Esophagus (tissue), 2 donors: Measurements from ENCODE around the gene UBL4A. TPM values are rescaled to one million over a fixed set of nuclear protein-coding genes. Genes with fewer than 3 reads are reported as not detected.

Experiments used
- H3K27ac ChIP-seq, 2 donors: one replicate each; pipeline ENCODE4 v1.5.1; 2013; ENCODE audit warnings: low read depth in 2 of 2, mild to moderate bottlenecking in 2 of 2, inconsistent platforms in 1 of 2, low read length in 1 of 2, moderate library complexity in 1 of 2
- H3K27me3 ChIP-seq, 2 donors: one replicate each; pipeline ENCODE4 v1.6.1; 2013; ENCODE audit warnings: low read length in 2 of 2, control low read depth in 1 of 2, mild to moderate bottlenecking in 1 of 2; ENCODE audit not compliant: insufficient read depth in 2 of 2, control insufficient read depth in 1 of 2
- H3K36me3 ChIP-seq, 2 donors: one replicate each; pipeline ENCODE4 v1.6.1; 2013; ENCODE audit warnings: low read length in 1 of 2; ENCODE audit not compliant: control insufficient read depth in 2 of 2, insufficient read depth in 2 of 2
- H3K4me1 ChIP-seq, 2 donors: one replicate each; pipeline ENCODE4 v1.6.1; 2013; ENCODE audit warnings: low read length in 1 of 2; ENCODE audit not compliant: control insufficient read depth in 2 of 2, insufficient read depth in 2 of 2
- H3K4me3 ChIP-seq, 2 donors: one replicate each; pipeline ENCODE4 v1.5.1; 2013; ENCODE audit warnings: low read length in 2 of 2, mild to moderate bottlenecking in 2 of 2, low read depth in 1 of 2, moderate library complexity in 1 of 2
- H3K9me3 ChIP-seq, 2 donors: one replicate each; pipeline ENCODE4 v1.6.1; 2013; ENCODE audit warnings: mild to moderate bottlenecking in 2 of 2, low read depth in 1 of 2, low read length in 1 of 2, moderate library complexity in 1 of 2; ENCODE audit not compliant: control insufficient read depth in 2 of 2, insufficient read depth in 1 of 2
- WGBS, 2 donors: extraction: QIAGEN DNeasy Blood & Tissue Kit; methylation state at CpG; one replicate each; pipeline ENCODE4 v1.1.7; 2013; 5-methylcytosine and 5-hydroxymethylcytosine counted together
- polyA plus RNA-seq, 2 donors: library from polyadenylated mRNA; stranded (reverse); fragments of 200-250 nt; gene quantifications; one replicate each; pipeline ENCODE4 v1.2.3, GENCODE V29; 2013
- donor health status: healthy with polysubstance abuse.
- donor health status: Bipolar disorder and iron deficiency.

The UBL4A gene
- polyA plus RNA-seq, 2 donors: 15.4 to 28.5 TPM

GRCh38 chrX:154458954-154459778 is 27.2 kb downstream of the UBL4A start:
- H3K9me3 ChIP-seq: peaks cover 0 to 6% of the 10 kb centered on the region in 2 donors
- no peaks in the 10 kb centered on the region for H3K27me3 ChIP-seq
- peak overlapping the region; percentile 49 to 67 for H3K4me3 ChIP-seq
- peaks cover 0 to 22% of the 10 kb centered on the region in 2 donors for H3K36me3 ChIP-seq
- peak overlapping the region in 1 of 2 donors; percentile 6 for H3K27ac ChIP-seq
- H3K4me1 ChIP-seq: peaks cover 0 to 11% of the 10 kb centered on the region in 2 donors
- WGBS, 2 donors: 22 to 44% methylated on average over 14 to 15 of the region's 15 CpGs

- Histone ChIP-seq H3K9me3 (peaks cover 0 to 4% of the 10 kb centered on the region in 2 donors), H3K27me3 (no peaks in the 10 kb centered on the region), H3K27ac (peak within 1 kb of the TSS; percentile 72 to 73), H3K4me1 (peaks cover 0 to 11% of the 10 kb centered on the region in 2 donors), H3K4me3 (peak within 1 kb of the TSS; percentile 49 to 67), H3K36me3 (peaks cover 0 to 18% of the 10 kb centered on the region in 2 donors)
- WGBS, 2 donors: 1 to 37% methylated on average over 61 to 88 of the region's 88 CpGs
These were observed 28.1 kb downstream of the UBL4A start, which contains the start of gene PLXNA3 for GRCh38 chrX:154458116-154458953. Gene PLXNA3, plus strand, starts transcription at chrX:154458281. Its CDS starts 1,903 bp downstream, at chrX:154460184.

- H3K36me3 ChIP-seq: peaks cover 0 to 14% of the 10 kb centered on the region in 2 donors
- H3K27me3 ChIP-seq: no peaks in the 10 kb centered on the region
- H3K4me1 ChIP-seq: peaks cover 0 to 11% of the 10 kb centered on the region in 2 donors
- H3K27ac ChIP-seq: peak overlapping the region; percentile 72 to 73
- H3K9me3 ChIP-seq: peaks cover 0 to 4% of the 10 kb centered on the region in 2 donors
- H3K4me3 ChIP-seq: peak overlapping the region; percentile 49 to 67
- WGBS, 2 donors: 2 to 31% methylated on average over 18 to 65 of the region's 65 CpGs
These were observed 28.8 kb downstream of the UBL4A start for GRCh38 chrX:154457491-154458115.

GRCh38 chrX:154452823-154453222 is 33.6 kb downstream of the UBL4A start:
- no peak overlapping the region for H3K27ac ChIP-seq
- no peak overlapping the region for H3K4me3 ChIP-seq
- no peaks in the 10 kb centered on the region for H3K9me3 ChIP-seq
- H3K4me1 ChIP-seq: no peaks in the 10 kb centered on the region
- H3K27me3 ChIP-seq: no peaks in the 10 kb centered on the region
- peaks cover 0 to 17% of the 10 kb centered on the region in 2 donors for H3K36me3 ChIP-seq
- WGBS, 2 donors: 82 to 91% methylated on average over 9 of the region's 9 CpGs

- no peaks in the 10 kb centered on the region for H3K9me3 ChIP-seq
- 91 to 95% methylated on average over 17 of the region's 17 CpGs for WGBS, 2 donors
- H3K36me3 ChIP-seq: peaks cover 0 to 17% of the 10 kb centered on the region in 2 donors
- H3K27ac ChIP-seq: no peak overlapping the region
- no peak overlapping the region for H3K4me3 ChIP-seq
- H3K27me3 ChIP-seq: no peaks in the 10 kb centered on the region
- H3K4me1 ChIP-seq: no peaks in the 10 kb centered on the region
These were observed 36.1 kb downstream of the UBL4A start for GRCh38 chrX:154450312-154450711.

GRCh38 chrX:154449618-154450017 is 36.8 kb downstream of the UBL4A start:
- H3K4me3 ChIP-seq: no peak overlapping the region
- peaks cover 2 to 4% of the 10 kb centered on the region in 2 donors for H3K4me1 ChIP-seq
- WGBS, 2 donors: 95 to 96% methylated on average over 18 of the region's 18 CpGs
- H3K27ac ChIP-seq: no peak overlapping the region
- no peaks in the 10 kb centered on the region for H3K9me3 ChIP-seq
- H3K36me3 ChIP-seq: peaks cover 0 to 17% of the 10 kb centered on the region in 2 donors
- H3K27me3 ChIP-seq: no peaks in the 10 kb centered on the region

- Histone ChIP-seq H3K4me1 (peaks cover 3 to 6% of the 10 kb centered on the region in 2 donors), H3K4me3 (no peak overlapping the region), H3K36me3 (peaks cover 0 to 17% of the 10 kb centered on the region in 2 donors), H3K27me3 (no peaks in the 10 kb centered on the region), H3K9me3 (no peaks in the 10 kb centered on the region), H3K27ac (no peak overlapping the region)
- 92 to 93% methylated on average over 14 of the region's 14 CpGs for WGBS, 2 donors
These were observed 37.9 kb downstream of the UBL4A start for GRCh38 chrX:154448484-154448883.

GRCh38 chrX:154446430-154446829 is 40.0 kb downstream of the UBL4A start:
- H3K4me1 ChIP-seq: peaks cover 7 to 8% of the 10 kb centered on the region in 2 donors
- no peaks in the 10 kb centered on the region for H3K27me3 ChIP-seq
- peaks cover 0 to 24% of the 10 kb centered on the region in 2 donors for H3K36me3 ChIP-seq
- no peak overlapping the region for H3K4me3 ChIP-seq
- WGBS, 2 donors: 87 to 96% methylated on average over 12 of the region's 12 CpGs
- H3K9me3 ChIP-seq: no peaks in the 10 kb centered on the region
- H3K27ac ChIP-seq: no peak overlapping the region

- no peak overlapping the region for H3K27ac ChIP-seq
- H3K4me3 ChIP-seq: no peak overlapping the region
- H3K9me3 ChIP-seq: no peaks in the 10 kb centered on the region
- WGBS, 2 donors: 91 to 95% methylated on average over 16 of the region's 16 CpGs
- peaks cover 7 to 8% of the 10 kb centered on the region in 2 donors for H3K4me1 ChIP-seq
- no peaks in the 10 kb centered on the region for H3K27me3 ChIP-seq
- peaks cover 0 to 25% of the 10 kb centered on the region in 2 donors for H3K36me3 ChIP-seq
These were observed 40.6 kb downstream of the UBL4A start for GRCh38 chrX:154445776-154446175.
